ENCODE data around the gene PDZD11. TPM values are rescaled to one million over a fixed set of nuclear protein-coding genes. Genes with fewer than 3 reads are reported as not detected.
A peak's percentile ranks its signal among the peaks of the same experiment; 100 is the strongest.

PDZD11 gene
- total and polyA plus RNA-seq, 2 donors (not counting 3 experiments of a cell fraction or from before 2014, with no cell fraction given) = 45.6 to 76.0 TPM

- CTCF ChIA-PET = interaction anchor here (0.6 to 1.0 kb wide), 4 partner anchors 8 to 156 kb away, joined by 3 to 6 read pairs (median 4); partner anchors contain the start of gene IGBP1
- Histone ChIP-seq H3K4me3 (replicated peaks in 1 of 3; ENCODE audit: insufficient read depth in 1 of 3, low read depth in 1 of 3, low read length in 3 of 3) (peak overlapping the region; percentile 70 to 86 (median 84)), H3K9me1 (replicated peaks; ENCODE audit: control insufficient read depth, extremely low read depth, insufficient read depth, low read length) (no peaks in the 10 kb centered on the region), H3K79me2 (ENCODE audit: control insufficient read depth, insufficient read depth, low read length) (peaks cover 40% of the 10 kb centered on the region), H3K36me3 (ENCODE audit: control insufficient read depth in 2 of 2, extremely low read depth in 1 of 2, insufficient read depth in 2 of 2, low read length in 2 of 2) (no peaks in the 10 kb centered on the region), H3K9ac (replicated peaks; ENCODE audit: extremely low read depth, insufficient read depth, low read length) (peak overlapping the region; percentile 67), H3K4me1 (ENCODE audit: control insufficient read depth, extremely low read depth, insufficient read depth, low read length) (peaks cover 18% of the 10 kb centered on the region), H2AFZ (ENCODE audit: low read depth, low read length) (peak overlapping the region; percentile 91), H3K9me3 (replicated peaks; ENCODE audit: control insufficient read depth, insufficient read depth, low read length) (no peaks in the 10 kb centered on the region), H3K4me2 (ENCODE audit: insufficient read depth, low read length) (peak overlapping the region; percentile 78), H3K27me3 (ENCODE audit: control insufficient read depth in 2 of 2, insufficient read depth in 2 of 2, low read length in 2 of 2) (no peaks in the 10 kb centered on the region), H4K20me1 (replicated peaks; ENCODE audit: control insufficient read depth, extremely low read depth, insufficient read depth, low read length) (no peaks in the 10 kb centered on the region), H3K27ac (ENCODE audit: insufficient read depth, low read depth, low read length) (peak overlapping the region; percentile 66)
- dilution Hi-C loops (cut with MboI; ENCODE audit: extremely low pct_ligation_motif_present, low sequenced_read_pairs) (no loop called here), intact Hi-C loops (cut with micrococcal nuclease) (loop anchor here (1.0 kb wide), 1 partner anchor 156 kb away; the partner anchor contains the start of gene IGBP1)
- no peak for TF ChIP-seq CTCF (IDR thresholded peaks at IDR 0.05; ENCODE audit: extremely low read depth in 1 of 2, insufficient read depth in 1 of 2, low read depth in 1 of 2, low read length in 2 of 2)
- no peak for TF ChIP-seq JUN (IDR thresholded peaks at IDR 0.05; ENCODE audit: borderline replicate concordance, insufficient read depth, insufficient read length, low read depth)
- no peak for TF ChIP-seq POLR2AphosphoS5 (IDR thresholded peaks at IDR 0.05; ENCODE audit: insufficient read depth, low read depth, low read length)
- no peak for TF ChIP-seq POLR2A (IDR thresholded peaks at IDR 0.05; ENCODE audit: low read depth, low read length)
- TF ChIP-seq MYC (IDR thresholded peaks at IDR 0.05; ENCODE audit: low read depth, low read length) = no peak
- TF ChIP-seq EZH2 (IDR thresholded peaks at IDR 0.05; ENCODE audit: borderline replicate concordance, low read depth, low read length, severe bottlenecking) = no peak
- TF ChIP-seq MAX (IDR thresholded peaks at IDR 0.05; ENCODE audit: insufficient read depth, insufficient read length) = no peak
- FAIRE-seq (no peak), DNase-seq (ENCODE audit: low read depth, low spot score) (no peak)
- POLR2A ChIA-PET = no interaction called here
- BruUV-seq (replicated peaks) = TSS peak; percentile 60
Measured at GRCh38 chrX:70289168-70289792, 447 bp downstream of the PDZD11 start.
